Epithelial cell of esophagus (primary cell): Measurements from ENCODE around the gene NTN1.

Experiments used
- DNase-seq: peaks from one replicate; pipeline ENCODE4 v3.0.0; 2010; ENCODE audit warnings: low read depth
- H3K4me3 ChIP-seq: 2 replicates; pipeline ENCODE4 v1.5.1; 2011; ENCODE audit warnings: mild to moderate bottlenecking, low read length, control low read depth
- CTCF ChIP-seq: IDR thresholded peaks from 2 replicates; pipeline ENCODE4 v1.5.1; 2011; ENCODE audit warnings: low read depth, mild to moderate bottlenecking, low read length, control low read depth, inconsistent platforms; ENCODE audit not compliant: insufficient read depth; ENCODE audit errors: missing control alignments

NTN1 gene

GRCh38 chr17:9218064-9218635 lies 196.8 kb downstream of the NTN1 start:
- no peak for TF ChIP-seq CTCF
- H3K4me3 ChIP-seq: no peak overlapping the region
- no peak for DNase-seq

DNA sequence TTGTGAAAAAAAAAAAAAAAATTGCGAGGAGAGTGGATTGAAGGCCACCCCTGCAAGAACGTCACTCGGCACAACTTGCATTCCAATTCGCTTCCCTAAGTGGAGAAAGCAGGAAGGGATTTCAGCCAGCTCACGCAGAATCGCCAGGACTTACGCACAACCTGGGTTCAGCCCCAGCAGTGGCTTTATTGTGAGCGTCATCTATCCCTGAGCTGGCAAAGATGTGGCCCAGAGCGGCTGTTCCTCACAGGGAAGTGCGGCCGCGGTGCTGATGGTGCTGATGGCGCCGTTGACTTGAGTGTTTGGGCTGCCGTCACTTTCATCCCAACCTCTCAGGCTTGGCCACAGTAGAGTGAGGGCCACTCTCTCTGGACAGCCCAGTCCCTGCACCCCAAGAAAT lies 197.6 kb downstream of the NTN1 start:
- TF ChIP-seq CTCF: no peak
- no peak overlapping the region for H3K4me3 ChIP-seq
- DNase-seq: no peak

DNA sequence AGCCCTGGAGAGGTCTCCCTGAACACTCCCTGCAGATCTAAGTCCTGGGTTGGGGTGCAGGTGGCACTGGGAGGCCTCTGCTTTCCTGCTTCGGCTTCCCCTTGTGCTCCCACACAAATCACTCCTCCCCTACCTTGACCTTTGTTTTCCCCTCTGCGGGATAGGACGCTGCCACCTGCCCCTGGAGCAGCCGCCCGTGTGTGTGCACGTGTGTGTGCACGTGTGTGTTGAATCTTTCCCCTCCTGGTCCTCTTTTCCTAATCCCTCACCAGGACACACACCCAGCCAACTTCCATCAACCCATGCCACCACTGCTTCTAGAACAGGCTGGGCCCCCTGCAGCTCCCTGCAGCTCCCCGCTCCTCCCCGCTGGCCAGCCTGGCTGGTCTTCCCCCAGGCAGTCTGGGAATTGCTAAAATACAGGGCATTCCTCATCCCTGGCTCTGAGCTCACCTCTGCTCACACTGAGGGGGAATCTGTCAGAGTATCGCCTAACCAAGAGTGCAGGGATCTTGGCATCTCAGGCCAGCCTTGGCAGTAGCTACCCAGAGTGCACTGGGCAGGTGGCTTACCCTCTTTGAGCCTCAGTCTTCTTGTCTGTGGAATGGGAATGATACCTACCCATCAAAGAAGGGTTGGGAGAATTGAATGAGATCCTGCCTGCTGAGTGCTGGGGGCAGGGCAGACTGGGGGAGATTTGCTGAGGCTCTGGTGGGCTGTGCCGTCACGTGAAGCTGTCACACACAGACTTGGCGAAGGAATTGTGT lies 198.5 kb downstream of the NTN1 start:
- no peak for TF ChIP-seq CTCF
- H3K4me3 ChIP-seq: no peak overlapping the region
- DNase-seq: no peak

- DNase-seq: no peak
- TF ChIP-seq CTCF: no peak
- H3K4me3 ChIP-seq: no peak overlapping the region
Observed at GRCh38 chr17:9220398-9221146, 199.3 kb downstream of the NTN1 start.

DNA sequence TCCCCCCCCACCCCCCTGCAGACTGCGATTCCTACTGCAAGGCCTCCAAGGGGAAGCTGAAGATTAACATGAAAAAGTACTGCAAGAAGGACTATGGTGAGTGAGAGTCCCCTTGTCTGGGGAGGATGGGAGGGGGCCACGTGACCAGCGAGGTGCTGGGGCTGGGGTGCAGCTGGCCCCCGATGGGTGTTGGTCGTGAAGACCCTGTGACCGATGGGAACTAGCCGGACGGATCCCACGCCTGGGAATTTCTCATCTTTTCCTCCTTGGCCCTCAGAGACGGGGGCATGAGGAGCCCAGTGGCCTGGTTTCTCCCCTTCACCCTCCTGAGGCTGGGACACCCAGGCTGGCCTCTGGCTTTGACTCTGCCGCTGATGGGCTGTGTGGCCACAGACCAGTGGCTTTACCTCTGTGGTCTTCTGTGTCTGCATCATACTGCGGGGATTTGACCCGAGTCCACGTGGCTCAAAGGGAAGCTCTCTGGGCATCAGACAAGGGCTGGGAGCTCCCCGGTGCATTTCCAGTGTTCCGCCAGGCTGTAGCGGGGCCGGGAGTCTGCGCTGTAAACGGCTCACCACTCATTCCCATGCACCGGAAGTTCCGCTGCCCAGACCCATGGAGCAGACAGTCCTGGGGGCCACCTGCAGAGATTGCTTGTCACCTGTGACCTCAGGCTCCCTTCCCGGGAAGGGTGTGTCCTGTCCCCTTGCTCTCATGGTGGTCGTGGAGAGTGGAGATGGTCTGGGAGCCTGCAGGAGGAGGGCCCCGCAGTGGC lies 200.0 kb downstream of the NTN1 start:
- no peak for DNase-seq
- no peak for TF ChIP-seq CTCF
- no peak overlapping the region for H3K4me3 ChIP-seq

DNA sequence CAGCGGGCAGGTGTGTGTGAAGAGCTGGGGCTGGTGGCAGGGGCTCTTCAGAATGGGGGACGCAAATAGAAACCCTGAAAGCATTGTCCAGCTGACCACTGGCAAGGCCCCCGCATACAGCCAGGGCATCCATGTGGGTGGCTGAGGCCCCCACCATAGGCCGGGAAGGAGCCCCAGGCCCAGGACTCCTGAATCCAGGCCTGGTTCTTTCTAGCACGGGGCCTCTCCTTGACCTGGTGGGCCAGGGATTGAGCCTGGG lies 200.5 kb downstream of the NTN1 start:
- TF ChIP-seq CTCF: no peak
- DNase-seq: no peak

More for the DNA sequence above, 200.5 kb downstream of the NTN1 start:
- no peak overlapping the region for H3K4me3 ChIP-seq
